SK-N-SH (cell line): Measurements from ENCODE around the gene RABGGTB.
"Not testable (repeated sequence)": the region's sequence is repeated elsewhere in the genome, so short reads cannot be mapped to it uniquely, and the experiment has no call there.

ENCODE experiments used
- FOXM1 ChIP-seq: IDR thresholded peaks from 2 replicates; pipeline ENCODE4 v1.4.0; 2012; ENCODE audit warnings: low read depth, mild to moderate bottlenecking
- GABPA ChIP-seq: IDR thresholded peaks from 2 replicates; pipeline ENCODE4 v1.4.0; 2012; ENCODE audit warnings: low read depth, mild to moderate bottlenecking
- POLR2AphosphoS5 ChIP-seq: IDR thresholded peaks from 2 replicates; pipeline ENCODE4 v1.6.1; 2012; ENCODE audit warnings: low read depth, low read length
- SMC3 ChIP-seq: IDR thresholded peaks from 2 replicates; pipeline ENCODE4 v1.6.1; 2012; ENCODE audit warnings: low read depth, low read length, improper control_type of control experiment
- TCF12 ChIP-seq: IDR thresholded peaks from 2 replicates; pipeline ENCODE4 v1.4.0; 2012
- TF ChIP-seq, protein P1 (sequence below): fragments of 200-600 bp; sonication (generic); IDR thresholded peaks from 2 replicates; pipeline ENCODE4 v1.6.1; 2017; ENCODE audit warnings: antibody characterized with exemption, mild to moderate bottlenecking, moderate library complexity
- TF ChIP-seq, protein P2 (sequence below): IDR thresholded peaks from 2 replicates; pipeline ENCODE4 v1.4.0; 2012; ENCODE audit warnings: low read depth, borderline replicate concordance
- TF ChIP-seq, protein P3 (sequence below): IDR thresholded peaks from 2 replicates; pipeline ENCODE4 v1.6.1; 2012; ENCODE audit warnings: mild to moderate bottlenecking, low read depth, low read length, moderate library complexity

DNA sequence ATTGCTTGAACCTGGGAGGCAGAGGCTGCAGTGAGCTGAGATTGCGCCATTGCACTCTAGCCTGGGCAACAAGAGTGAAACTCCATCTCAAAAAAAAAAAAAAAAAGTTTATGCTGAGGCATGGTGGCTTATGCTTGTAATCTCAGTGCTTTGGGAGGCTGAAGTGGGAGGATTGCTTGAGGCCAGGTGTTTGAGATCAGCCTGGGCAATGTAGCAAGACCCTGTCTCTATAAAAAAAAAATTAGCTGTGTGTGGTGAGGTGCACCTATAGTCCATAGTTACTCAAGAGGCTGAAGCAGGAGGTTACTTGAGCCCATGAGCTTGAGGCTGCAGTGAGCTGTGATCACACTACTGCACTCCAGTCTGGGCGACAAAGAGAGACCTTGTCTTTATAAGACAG lies 15.4 kb downstream of the RABGGTB start:
- TF ChIP-seq, protein P1, sequence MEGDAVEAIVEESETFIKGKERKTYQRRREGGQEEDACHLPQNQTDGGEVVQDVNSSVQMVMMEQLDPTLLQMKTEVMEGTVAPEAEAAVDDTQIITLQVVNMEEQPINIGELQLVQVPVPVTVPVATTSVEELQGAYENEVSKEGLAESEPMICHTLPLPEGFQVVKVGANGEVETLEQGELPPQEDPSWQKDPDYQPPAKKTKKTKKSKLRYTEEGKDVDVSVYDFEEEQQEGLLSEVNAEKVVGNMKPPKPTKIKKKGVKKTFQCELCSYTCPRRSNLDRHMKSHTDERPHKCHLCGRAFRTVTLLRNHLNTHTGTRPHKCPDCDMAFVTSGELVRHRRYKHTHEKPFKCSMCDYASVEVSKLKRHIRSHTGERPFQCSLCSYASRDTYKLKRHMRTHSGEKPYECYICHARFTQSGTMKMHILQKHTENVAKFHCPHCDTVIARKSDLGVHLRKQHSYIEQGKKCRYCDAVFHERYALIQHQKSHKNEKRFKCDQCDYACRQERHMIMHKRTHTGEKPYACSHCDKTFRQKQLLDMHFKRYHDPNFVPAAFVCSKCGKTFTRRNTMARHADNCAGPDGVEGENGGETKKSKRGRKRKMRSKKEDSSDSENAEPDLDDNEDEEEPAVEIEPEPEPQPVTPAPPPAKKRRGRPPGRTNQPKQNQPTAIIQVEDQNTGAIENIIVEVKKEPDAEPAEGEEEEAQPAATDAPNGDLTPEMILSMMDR, result not testable (repeated sequence)
- TF ChIP-seq, protein P2, sequence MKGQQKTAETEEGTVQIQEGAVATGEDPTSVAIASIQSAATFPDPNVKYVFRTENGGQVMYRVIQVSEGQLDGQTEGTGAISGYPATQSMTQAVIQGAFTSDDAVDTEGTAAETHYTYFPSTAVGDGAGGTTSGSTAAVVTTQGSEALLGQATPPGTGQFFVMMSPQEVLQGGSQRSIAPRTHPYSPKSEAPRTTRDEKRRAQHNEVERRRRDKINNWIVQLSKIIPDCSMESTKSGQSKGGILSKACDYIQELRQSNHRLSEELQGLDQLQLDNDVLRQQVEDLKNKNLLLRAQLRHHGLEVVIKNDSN, result not testable (repeated sequence)
- not testable (repeated sequence) for TF ChIP-seq GABPA, SMC3, POLR2AphosphoS5, FOXM1, TCF12
- TF ChIP-seq, protein P3, sequence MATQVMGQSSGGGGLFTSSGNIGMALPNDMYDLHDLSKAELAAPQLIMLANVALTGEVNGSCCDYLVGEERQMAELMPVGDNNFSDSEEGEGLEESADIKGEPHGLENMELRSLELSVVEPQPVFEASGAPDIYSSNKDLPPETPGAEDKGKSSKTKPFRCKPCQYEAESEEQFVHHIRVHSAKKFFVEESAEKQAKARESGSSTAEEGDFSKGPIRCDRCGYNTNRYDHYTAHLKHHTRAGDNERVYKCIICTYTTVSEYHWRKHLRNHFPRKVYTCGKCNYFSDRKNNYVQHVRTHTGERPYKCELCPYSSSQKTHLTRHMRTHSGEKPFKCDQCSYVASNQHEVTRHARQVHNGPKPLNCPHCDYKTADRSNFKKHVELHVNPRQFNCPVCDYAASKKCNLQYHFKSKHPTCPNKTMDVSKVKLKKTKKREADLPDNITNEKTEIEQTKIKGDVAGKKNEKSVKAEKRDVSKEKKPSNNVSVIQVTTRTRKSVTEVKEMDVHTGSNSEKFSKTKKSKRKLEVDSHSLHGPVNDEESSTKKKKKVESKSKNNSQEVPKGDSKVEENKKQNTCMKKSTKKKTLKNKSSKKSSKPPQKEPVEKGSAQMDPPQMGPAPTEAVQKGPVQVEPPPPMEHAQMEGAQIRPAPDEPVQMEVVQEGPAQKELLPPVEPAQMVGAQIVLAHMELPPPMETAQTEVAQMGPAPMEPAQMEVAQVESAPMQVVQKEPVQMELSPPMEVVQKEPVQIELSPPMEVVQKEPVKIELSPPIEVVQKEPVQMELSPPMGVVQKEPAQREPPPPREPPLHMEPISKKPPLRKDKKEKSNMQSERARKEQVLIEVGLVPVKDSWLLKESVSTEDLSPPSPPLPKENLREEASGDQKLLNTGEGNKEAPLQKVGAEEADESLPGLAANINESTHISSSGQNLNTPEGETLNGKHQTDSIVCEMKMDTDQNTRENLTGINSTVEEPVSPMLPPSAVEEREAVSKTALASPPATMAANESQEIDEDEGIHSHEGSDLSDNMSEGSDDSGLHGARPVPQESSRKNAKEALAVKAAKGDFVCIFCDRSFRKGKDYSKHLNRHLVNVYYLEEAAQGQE, result not testable (repeated sequence)
